IMR-90 (cell line): ENCODE measurements around the gene TMCO1. TPM values are rescaled to one million over a fixed set of nuclear protein-coding genes. Genes with fewer than 3 reads are reported as not detected.

Experiments used
- ATAC-seq: fragments of 200-7000 bp; cut with Tn5 transposase; 2 replicates; pipeline ENCODE4 v1.9.1; 2020; ENCODE audit warnings: low read depth, mild to moderate bottlenecking, moderate library complexity
- BruUV-seq: library from RNA; stranded (reverse); fragments of 400-500 nt; replicated peaks from 2 replicates; lab custom pipeline; 2021; lab: Mats Ljungman, UMichigan
- CTCF ChIA-PET: fragments of 300-600 bp; formaldehyde crosslinking; extraction: SDS; loops from one replicate; lab custom pipeline; 2021; ENCODE audit warnings: antibody characterized with exemption; lab: Yijun Ruan, JAX
- POLR2A ChIA-PET: fragments of 300-600 bp; sonication (Branson Sonifier 250); formaldehyde crosslinking; loops from one replicate; lab custom pipeline; 2022; ENCODE audit warnings: antibody characterized with exemption; ENCODE audit not compliant: unreplicated experiment; lab: Charles Lee
- DNase-seq: peaks from one replicate; pipeline ENCODE4 v3.0.0; 2013
- H2AFZ ChIP-seq: replicated peaks from 2 replicates; pipeline ENCODE3; 2013; ENCODE audit warnings: low read length, mild to moderate bottlenecking; ENCODE audit not compliant: poor library complexity
- H2AK5ac ChIP-seq: 2 replicates; pipeline ENCODE4 v1.6.1; 2013; ENCODE audit warnings: low read depth, low read length, inconsistent platforms
- H2AK9ac ChIP-seq: replicated peaks from 2 replicates; pipeline ENCODE3; 2013; ENCODE audit warnings: mild to moderate bottlenecking, low read depth, low read length, moderate library complexity; ENCODE audit not compliant: poor library complexity
- H2BK120ac ChIP-seq: 2 replicates; pipeline ENCODE4 v1.6.1; 2013; ENCODE audit warnings: low read depth, low read length, inconsistent platforms
- H2BK15ac ChIP-seq: 3 replicates; pipeline ENCODE4 v1.6.1; 2013; ENCODE audit warnings: low read depth, low read length, inconsistent platforms
- H2BK20ac ChIP-seq: 2 replicates; pipeline ENCODE4 v1.6.1; 2013; ENCODE audit warnings: low read depth, mild to moderate bottlenecking, inconsistent platforms, low read length, moderate library complexity
- H2BK5ac ChIP-seq: 2 replicates; pipeline ENCODE4 v1.6.1; 2013; ENCODE audit warnings: mild to moderate bottlenecking, low read depth, low read length, inconsistent platforms; ENCODE audit not compliant: poor library complexity, severe bottlenecking
- H3K14ac ChIP-seq: replicated peaks from 2 replicates; pipeline ENCODE4 v1.6.1; 2013; ENCODE audit warnings: low read depth, low read length, inconsistent platforms
- H3K18ac ChIP-seq: 2 replicates; pipeline ENCODE4 v1.6.1; 2013; ENCODE audit warnings: low read depth, low read length, control low read depth
- H3K23ac ChIP-seq: 2 replicates; pipeline ENCODE4 v1.6.1; 2013; ENCODE audit warnings: low read depth, low read length, inconsistent platforms
- H3K27ac ChIP-seq: 2 replicates; pipeline ENCODE4 v1.5.1; 2013; ENCODE audit warnings: mild to moderate bottlenecking, control low read depth, low read length; ENCODE audit not compliant: insufficient read depth
- H3K27me3 ChIP-seq: 2 replicates; pipeline ENCODE4 v1.6.1; 2013; ENCODE audit warnings: low read length; ENCODE audit not compliant: control insufficient read depth, insufficient read depth
- H3K36me3 ChIP-seq: 2 replicates; pipeline ENCODE4 v1.6.1; 2013; ENCODE audit warnings: low read length, mixed read lengths; ENCODE audit not compliant: control insufficient read depth, insufficient read depth
- H3K4ac ChIP-seq: 2 replicates; pipeline ENCODE4 v1.6.1; 2013; ENCODE audit warnings: low read depth, low read length, inconsistent platforms
- H3K4me1 ChIP-seq: 2 replicates; pipeline ENCODE4 v1.6.1; 2013; ENCODE audit warnings: low read length, mixed read lengths; ENCODE audit not compliant: control insufficient read depth, insufficient read depth
- H3K4me2 ChIP-seq: 2 replicates; pipeline ENCODE4 v1.6.1; 2013; ENCODE audit warnings: low read depth, mild to moderate bottlenecking, control low read depth, low read length, moderate library complexity
- H3K4me3 ChIP-seq: 2 replicates; pipeline ENCODE4 v1.5.1; 2013; ENCODE audit warnings: low read depth, mild to moderate bottlenecking, control low read depth, low read length, moderate library complexity; ENCODE audit not compliant: insufficient read depth
- H3K56ac ChIP-seq: 2 replicates; pipeline ENCODE4 v1.6.1; 2013; ENCODE audit warnings: low read length, inconsistent platforms; ENCODE audit not compliant: insufficient read depth; ENCODE audit errors: extremely low read depth
- H3K79me1 ChIP-seq, 2 experiments: 2 replicates each; pipeline ENCODE4 v1.6.1; 2013; ENCODE audit warnings: low read length in 2 of 2, inconsistent platforms in 1 of 2, low read depth in 1 of 2
- H3K9ac ChIP-seq: 2 replicates; pipeline ENCODE4 v1.6.1; 2013; ENCODE audit warnings: low read depth, low read length, control low read depth
- H3K9me1 ChIP-seq: 2 replicates; pipeline ENCODE4 v1.6.1; 2013; ENCODE audit warnings: low read length, inconsistent platforms; ENCODE audit not compliant: insufficient read depth
- H3K9me3 ChIP-seq: 2 replicates; pipeline ENCODE4 v1.6.1; 2013; ENCODE audit warnings: low read length; ENCODE audit not compliant: control insufficient read depth, insufficient read depth
- H4K20me1 ChIP-seq: 2 replicates; pipeline ENCODE4 v1.6.1; 2013; ENCODE audit warnings: low read length, inconsistent platforms; ENCODE audit not compliant: insufficient read depth
- H4K5ac ChIP-seq: 2 replicates; pipeline ENCODE4 v1.6.1; 2013; ENCODE audit warnings: mild to moderate bottlenecking, low read depth, low read length, control low read depth
- H4K8ac ChIP-seq, 2 experiments: 2 replicates each; pipeline ENCODE4 v1.6.1; 2013; ENCODE audit warnings: low read depth in 2 of 2, low read length in 2 of 2, control low read depth in 1 of 2, inconsistent platforms in 1 of 2
- H4K91ac ChIP-seq: 2 replicates; pipeline ENCODE4 v1.6.1; 2013; ENCODE audit warnings: low read depth, low read length, inconsistent platforms; ENCODE audit not compliant: insufficient read depth
- BHLHE40 ChIP-seq: fragments of 150-350 bp; IDR thresholded peaks from 2 replicates; pipeline ENCODE4 v1.6.1; 2016; ENCODE audit warnings: mild to moderate bottlenecking, low read depth, low read length
- CEBPB ChIP-seq: IDR thresholded peaks from 2 replicates; pipeline ENCODE4 v1.6.1; 2012; ENCODE audit warnings: low read depth, low read length, improper control_type of control experiment
- CTCF ChIP-seq: conservative IDR thresholded peaks from 2 replicates; pipeline ENCODE4 v1.5.1; 2012; ENCODE audit warnings: mild to moderate bottlenecking, low read depth, low read length, improper control_type of control experiment
- FOS ChIP-seq: fragments of 150-350 bp; IDR thresholded peaks from 2 replicates; pipeline ENCODE4 v1.6.1; 2016; ENCODE audit warnings: low read depth, low read length
- MAFK ChIP-seq: IDR thresholded peaks from 2 replicates; pipeline ENCODE4 v1.6.1; 2012; ENCODE audit warnings: low read depth, low read length, improper control_type of control experiment
- MAZ ChIP-seq: IDR thresholded peaks from 2 replicates; pipeline ENCODE4 v1.6.1; 2012; ENCODE audit warnings: low read depth, mild to moderate bottlenecking, low read length, improper control_type of control experiment, moderate library complexity, borderline replicate concordance
- MXI1 ChIP-seq: IDR thresholded peaks from 2 replicates; pipeline ENCODE4 v1.6.1; 2012; ENCODE audit warnings: low read depth, mild to moderate bottlenecking, low read length, moderate library complexity, borderline replicate concordance
- NFE2L2 ChIP-seq: fragments of 150-350 bp; IDR thresholded peaks from 2 replicates; pipeline ENCODE4 v1.6.1; 2016; ENCODE audit warnings: low read depth, mild to moderate bottlenecking, low read length
- POLR2A ChIP-seq: IDR thresholded peaks from 2 replicates; pipeline ENCODE4 v1.6.1; 2012; ENCODE audit warnings: mild to moderate bottlenecking, low read depth, low read length
- RAD21 ChIP-seq: IDR thresholded peaks from 2 replicates; pipeline ENCODE4 v1.6.1; 2012; ENCODE audit warnings: low read length, improper control_type of control experiment
- RCOR1 ChIP-seq: IDR thresholded peaks from 2 replicates; pipeline ENCODE4 v1.6.1; 2012; ENCODE audit warnings: mild to moderate bottlenecking, low read length, improper control_type of control experiment; ENCODE audit not compliant: insufficient replicate concordance
- SMC3 ChIP-seq: fragments of 150-350 bp; IDR thresholded peaks from 2 replicates; pipeline ENCODE4 v1.6.1; 2016; ENCODE audit warnings: low read depth, mild to moderate bottlenecking, antibody characterized with exemption, low read length, moderate library complexity
- dilution Hi-C: fragments of 300-500 bp; cut with HindIII; formaldehyde crosslinking; loops from one replicate; pipeline ENCODE4 v1.14.3; 2018; ENCODE audit warnings: low sequenced_read_pairs; ENCODE audit not compliant: unreplicated experiment
- in situ Hi-C: fragments of 300-500 bp; cut with MboI; formaldehyde crosslinking; loops from 3 replicates; pipeline ENCODE4 v1.14.3; 2019; ENCODE audit warnings: low sequenced_read_pairs, inconsistent platforms, mixed read lengths
- intact Hi-C: fragments of 100-400 bp; cut with micrococcal nuclease; formaldehyde crosslinking; loops from 2 replicates; pipeline ENCODE4 v1.10.0; 2022
- polyA plus RNA-seq, 3 experiments: library from polyadenylated mRNA; depleted of rRNA; stranded (reverse); fragments of >200 nt; gene quantifications; 2 replicates each; pipeline ENCODE4 v1.2.3, GENCODE V29; 2012; ENCODE audit warnings: low replicate concordance in 1 of 3
- total RNA-seq: library from RNA; depleted of rRNA; stranded (reverse); fragments of >200 nt; gene quantifications from 2 replicates; pipeline ENCODE4 v1.2.3, GENCODE V29; 2012
- TF ChIP-seq, protein P1 (sequence below): fragments of 150-350 bp; IDR thresholded peaks from 2 replicates; pipeline ENCODE4 v1.6.1; 2017; ENCODE audit warnings: mild to moderate bottlenecking, antibody characterized with exemption, low read length, low read depth
- TF ChIP-seq, protein P2 (sequence below): fragments of 150-350 bp; IDR thresholded peaks from 2 replicates; pipeline ENCODE4 v1.6.1; 2016; ENCODE audit warnings: low read depth, mild to moderate bottlenecking, low read length, moderate library complexity, borderline replicate concordance

Gene TMCO1
- total and polyA plus RNA-seq, 2 of the 4 experiments (the other 2 are of a cell fraction) = 86.4 to 113 TPM

DNA sequence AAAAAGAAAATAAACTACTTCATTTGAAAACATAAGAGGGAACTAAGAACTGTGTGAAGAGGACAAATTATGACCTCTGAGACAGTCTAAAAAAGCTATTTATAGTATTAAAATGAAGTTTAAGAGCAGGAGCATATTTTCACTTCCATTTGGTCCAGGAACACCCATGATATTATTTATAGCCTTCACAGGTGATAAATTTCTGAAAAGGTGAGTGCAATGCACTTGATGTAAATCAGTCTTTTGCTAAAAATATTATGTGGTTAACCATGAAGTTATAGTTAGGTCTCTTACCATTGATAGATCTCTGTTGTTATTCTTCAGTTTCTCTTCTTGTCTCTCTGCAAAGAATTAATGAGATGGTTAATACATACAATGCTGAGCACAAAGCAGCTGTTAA is 14.7 kb downstream of the TMCO1 start:
- H2AK5ac ChIP-seq = no peak overlapping the region
- no peak overlapping the region for H3K27ac ChIP-seq
- no peak for DNase-seq
- H4K91ac ChIP-seq = no peak overlapping the region
- H3K4me1 ChIP-seq = no peaks in the 10 kb centered on the region
- H2BK20ac ChIP-seq = no peak overlapping the region
- H2BK15ac ChIP-seq = no peak overlapping the region
- H3K27me3 ChIP-seq = no peaks in the 10 kb centered on the region
- no peak overlapping the region for H2AFZ ChIP-seq
- H3K9me1 ChIP-seq = no peaks in the 10 kb centered on the region
- peaks cover 18% of the 10 kb centered on the region for H3K36me3 ChIP-seq
- H2BK120ac ChIP-seq = no peak overlapping the region
- no peak overlapping the region for H4K8ac ChIP-seq
- in situ Hi-C loops = no loop called here
- no peaks in the 10 kb centered on the region for H3K9me3 ChIP-seq
- H3K23ac ChIP-seq = no peak overlapping the region
- ATAC-seq = no peak
- POLR2A ChIA-PET = no interaction called here
- H3K79me1 ChIP-seq = peaks cover 5 to 8% of the 10 kb centered on the region in 2 experiments; a peak in 3 of 4 replicates
- intact Hi-C loops = no loop called here
- H4K20me1 ChIP-seq = no peaks in the 10 kb centered on the region
- TF ChIP-seq MAFK (no peak), RAD21 (no peak), SMC3 (no peak), FOS (no peak), POLR2A (no peak), MXI1 (no peak), CEBPB (no peak), CTCF (no peak), MAZ (no peak), NFE2L2 (no peak), RCOR1 (no peak), BHLHE40 (no peak)
- TF ChIP-seq, protein P1, sequence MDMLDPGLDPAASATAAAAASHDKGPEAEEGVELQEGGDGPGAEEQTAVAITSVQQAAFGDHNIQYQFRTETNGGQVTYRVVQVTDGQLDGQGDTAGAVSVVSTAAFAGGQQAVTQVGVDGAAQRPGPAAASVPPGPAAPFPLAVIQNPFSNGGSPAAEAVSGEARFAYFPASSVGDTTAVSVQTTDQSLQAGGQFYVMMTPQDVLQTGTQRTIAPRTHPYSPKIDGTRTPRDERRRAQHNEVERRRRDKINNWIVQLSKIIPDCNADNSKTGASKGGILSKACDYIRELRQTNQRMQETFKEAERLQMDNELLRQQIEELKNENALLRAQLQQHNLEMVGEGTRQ = no peak
- TF ChIP-seq, protein P2, sequence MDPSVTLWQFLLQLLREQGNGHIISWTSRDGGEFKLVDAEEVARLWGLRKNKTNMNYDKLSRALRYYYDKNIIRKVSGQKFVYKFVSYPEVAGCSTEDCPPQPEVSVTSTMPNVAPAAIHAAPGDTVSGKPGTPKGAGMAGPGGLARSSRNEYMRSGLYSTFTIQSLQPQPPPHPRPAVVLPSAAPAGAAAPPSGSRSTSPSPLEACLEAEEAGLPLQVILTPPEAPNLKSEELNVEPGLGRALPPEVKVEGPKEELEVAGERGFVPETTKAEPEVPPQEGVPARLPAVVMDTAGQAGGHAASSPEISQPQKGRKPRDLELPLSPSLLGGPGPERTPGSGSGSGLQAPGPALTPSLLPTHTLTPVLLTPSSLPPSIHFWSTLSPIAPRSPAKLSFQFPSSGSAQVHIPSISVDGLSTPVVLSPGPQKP = no peak
- CTCF ChIA-PET = no interaction called here
- no peak overlapping the region for H2BK5ac ChIP-seq
- no peak overlapping the region for H4K5ac ChIP-seq
- H3K14ac ChIP-seq = no peak overlapping the region
- dilution Hi-C loops = no loop called here
- no peak overlapping the region for H3K4me3 ChIP-seq
- H3K9ac ChIP-seq = no peak overlapping the region
- H2AK9ac ChIP-seq = no peak overlapping the region
- no peak overlapping the region for H3K18ac ChIP-seq
- no TSS peak for BruUV-seq
- H3K4me2 ChIP-seq = no peak overlapping the region
- H3K4ac ChIP-seq = no peak overlapping the region
- no peak overlapping the region for H3K56ac ChIP-seq
